Measurements from ENCODE around the gene TAF13.
A peak's percentile ranks its signal among the peaks of the same experiment; 100 is the strongest.
"Not testable (repeated sequence)": the region's sequence is repeated elsewhere in the genome, so short reads cannot be mapped to it uniquely, and the experiment has no call there.

TAF13 gene

GRCh38 chr1:109041621-109042468, 34.0 kb downstream of the TAF13 start, which contains the start of gene WDR47:
Gene WDR47, minus strand, starts transcription at chr1:109042102. Its CDS starts 18,590 bp downstream, at chr1:109023512.
- Mint-ChIP-seq H3K4me3 (peak within 1 kb of the TSS; percentile 92), H3K36me3 (no peaks in the 10 kb centered on the region), H3K9me3 (ENCODE audit: low read depth) (no peaks in the 10 kb centered on the region), H3K27me3 (no peaks in the 10 kb centered on the region), H3K27ac (peak within 1 kb of the TSS; percentile 43), H3K4me1 (ENCODE audit: low read depth) (peaks cover 14% of the 10 kb centered on the region)

DNA sequence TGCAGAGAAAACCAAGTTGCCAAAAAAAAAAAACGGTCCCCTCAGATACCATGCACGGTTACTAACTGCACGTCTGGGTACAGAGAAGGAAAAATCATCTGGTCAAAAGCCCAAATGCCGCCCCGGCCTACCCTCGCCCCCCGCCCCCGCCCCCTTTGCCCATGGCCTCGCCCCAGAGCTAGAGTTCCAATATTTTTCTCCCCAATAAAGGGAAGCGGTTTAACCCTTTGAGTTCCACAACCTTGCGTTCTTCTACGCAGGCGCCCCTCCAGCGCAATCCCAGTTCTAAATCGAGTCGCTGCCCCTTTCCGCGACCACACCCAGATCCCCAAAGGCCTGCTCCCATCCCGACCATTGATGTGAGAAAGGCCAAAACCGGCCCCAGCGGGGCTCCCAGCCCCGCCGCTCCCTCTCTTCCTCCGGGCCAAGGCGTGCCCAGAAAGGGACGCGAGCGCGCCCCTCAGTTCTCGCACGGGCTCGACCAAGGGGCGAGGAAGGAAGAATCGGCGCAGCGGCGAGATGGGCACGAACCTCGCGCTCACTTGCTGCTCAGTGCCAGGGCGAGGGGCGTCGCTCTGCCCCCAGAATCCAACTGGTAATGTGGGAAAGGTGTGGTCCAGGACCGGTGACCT, 34.7 kb downstream of the TAF13 start:
- Mint-ChIP-seq H3K4me1 (ENCODE audit: low read depth) (peaks cover 14% of the 10 kb centered on the region), H3K27ac (peak overlapping the region; percentile 43), H3K4me3 (peak overlapping the region; percentile 92), H3K36me3 (no peaks in the 10 kb centered on the region), H3K27me3 (no peaks in the 10 kb centered on the region), H3K9me3 (ENCODE audit: low read depth) (no peaks in the 10 kb centered on the region)

- Mint-ChIP-seq H3K27ac (peak overlapping the region; percentile 55), H3K27me3 (no peaks in the 10 kb centered on the region), H3K4me1 (ENCODE audit: low read depth) (peaks cover 14% of the 10 kb centered on the region), H3K4me3 (peak overlapping the region; percentile 92), H3K36me3 (no peaks in the 10 kb centered on the region), H3K9me3 (ENCODE audit: low read depth) (no peaks in the 10 kb centered on the region)
Observed at GRCh38 chr1:109040627-109040988, 35.2 kb downstream of the TAF13 start.

DNA sequence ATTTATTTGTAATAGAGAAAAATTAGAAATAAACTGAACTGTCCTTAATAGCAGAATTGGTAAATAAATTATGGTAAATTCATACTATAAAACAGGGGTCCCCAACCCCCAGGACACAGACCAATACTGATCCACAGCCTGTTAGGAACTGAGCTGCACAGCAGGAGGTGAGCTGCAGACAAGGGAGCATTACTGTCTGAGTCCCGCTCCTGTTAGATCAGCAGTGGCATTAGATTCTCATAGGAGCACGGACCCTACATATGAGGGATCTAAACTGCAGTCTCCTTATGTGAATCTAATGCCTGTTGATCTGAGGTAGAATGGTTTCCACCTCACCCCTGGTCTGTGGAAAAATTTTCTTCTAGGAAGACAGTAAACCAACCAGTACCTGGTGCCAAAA, 41.4 kb downstream of the TAF13 start:
- peaks cover 2% of the 10 kb centered on the region for H3K4me1 Mint-ChIP-seq (ENCODE audit: low read depth)
- H3K9me3 Mint-ChIP-seq (ENCODE audit: low read depth), result no peaks in the 10 kb centered on the region
- no peak overlapping the region for H3K4me3 Mint-ChIP-seq
- peaks cover 2% of the 10 kb centered on the region for H3K36me3 Mint-ChIP-seq
- H3K27ac Mint-ChIP-seq, result no peak overlapping the region
- H3K27me3 Mint-ChIP-seq, result no peaks in the 10 kb centered on the region

DNA sequence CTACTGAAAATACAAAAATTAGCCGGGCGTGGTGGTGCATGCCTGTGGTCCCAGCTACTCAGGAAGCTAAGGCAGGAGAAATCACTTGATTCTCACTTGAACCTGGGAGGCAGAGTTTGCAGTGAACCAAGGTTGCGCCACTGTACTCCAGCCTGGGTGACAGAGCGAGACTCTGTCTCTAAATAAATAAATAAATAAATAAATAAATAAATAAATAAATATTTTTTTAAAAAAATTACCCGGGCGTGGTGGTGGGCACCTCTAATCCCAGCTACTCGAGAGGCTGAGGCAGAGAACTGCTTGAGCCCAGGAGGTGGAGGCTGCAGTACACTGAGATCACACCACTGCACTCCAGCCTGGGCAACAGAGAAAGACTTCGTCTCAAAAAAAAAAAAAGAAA, 46.3 kb downstream of the TAF13 start:
- not testable (repeated sequence) for H3K4me1 Mint-ChIP-seq (ENCODE audit: low read depth); H3K27ac Mint-ChIP-seq

GRCh38 chr1:109027841-109028240, 48.0 kb downstream of the TAF13 start:
- no peaks in the 10 kb centered on the region for H3K4me1 Mint-ChIP-seq (ENCODE audit: low read depth)
- H3K4me3 Mint-ChIP-seq, result no peak overlapping the region
- peaks cover 1% of the 10 kb centered on the region for H3K36me3 Mint-ChIP-seq
- no peaks in the 10 kb centered on the region for H3K9me3 Mint-ChIP-seq (ENCODE audit: low read depth)
- H3K27ac Mint-ChIP-seq, result no peak overlapping the region
- H3K27me3 Mint-ChIP-seq, result no peaks in the 10 kb centered on the region

More for the DNA sequence above, 46.3 kb downstream of the TAF13 start:
- not testable (repeated sequence) for H3K36me3 Mint-ChIP-seq; H3K4me3 Mint-ChIP-seq; H3K27me3 Mint-ChIP-seq; H3K9me3 Mint-ChIP-seq (ENCODE audit: low read depth)

GRCh38 chr1:109025694-109026093, 50.1 kb downstream of the TAF13 start:
- Mint-ChIP-seq H3K27me3 (no peaks in the 10 kb centered on the region), H3K36me3 (no peaks in the 10 kb centered on the region), H3K27ac (no peak overlapping the region), H3K4me1 (ENCODE audit: low read depth) (no peaks in the 10 kb centered on the region), H3K9me3 (ENCODE audit: low read depth) (no peaks in the 10 kb centered on the region), H3K4me3 (no peak overlapping the region)

- H3K9me3 Mint-ChIP-seq (ENCODE audit: low read depth), result no peaks in the 10 kb centered on the region
- no peaks in the 10 kb centered on the region for H3K27me3 Mint-ChIP-seq
- H3K36me3 Mint-ChIP-seq, result peaks cover under 1% of the 10 kb centered on the region
- H3K4me3 Mint-ChIP-seq, result no peak overlapping the region
- no peaks in the 10 kb centered on the region for H3K4me1 Mint-ChIP-seq (ENCODE audit: low read depth)
- H3K27ac Mint-ChIP-seq, result no peak overlapping the region
Observed at GRCh38 chr1:109024646-109025045, 51.2 kb downstream of the TAF13 start.

DNA sequence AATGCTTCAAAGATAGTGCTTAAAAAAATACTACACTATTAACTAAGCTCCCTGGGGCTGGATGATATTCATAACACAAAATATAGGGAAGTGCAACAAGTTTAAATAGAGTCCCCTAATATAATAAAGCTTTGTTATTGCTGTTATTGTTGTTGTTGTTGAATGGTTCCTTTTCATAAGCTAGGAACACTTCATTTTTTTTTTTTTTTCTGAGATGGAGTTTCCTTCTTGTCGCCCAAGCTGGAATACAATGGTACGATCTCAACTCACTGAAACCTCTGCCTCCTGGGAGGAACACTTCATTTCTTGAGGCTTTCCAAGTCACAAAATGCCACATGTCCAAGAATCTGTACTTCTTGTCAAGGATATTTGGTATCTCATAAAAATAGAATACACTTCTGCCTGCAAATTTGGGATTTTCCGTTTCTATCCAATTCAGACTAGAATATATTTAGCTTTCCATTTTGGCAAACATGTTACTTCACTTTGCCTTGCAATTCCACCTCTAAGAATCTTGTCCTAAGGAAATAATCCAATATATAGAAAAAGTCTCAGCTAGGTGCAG, 55.0 kb downstream of the TAF13 start:
- Mint-ChIP-seq H3K9me3 (ENCODE audit: low read depth) (peaks cover 11% of the 10 kb centered on the region), H3K36me3 (peaks cover 16% of the 10 kb centered on the region), H3K27me3 (no peaks in the 10 kb centered on the region), H3K27ac (no peak overlapping the region), H3K4me1 (ENCODE audit: low read depth) (no peaks in the 10 kb centered on the region), H3K4me3 (no peak overlapping the region)

DNA sequence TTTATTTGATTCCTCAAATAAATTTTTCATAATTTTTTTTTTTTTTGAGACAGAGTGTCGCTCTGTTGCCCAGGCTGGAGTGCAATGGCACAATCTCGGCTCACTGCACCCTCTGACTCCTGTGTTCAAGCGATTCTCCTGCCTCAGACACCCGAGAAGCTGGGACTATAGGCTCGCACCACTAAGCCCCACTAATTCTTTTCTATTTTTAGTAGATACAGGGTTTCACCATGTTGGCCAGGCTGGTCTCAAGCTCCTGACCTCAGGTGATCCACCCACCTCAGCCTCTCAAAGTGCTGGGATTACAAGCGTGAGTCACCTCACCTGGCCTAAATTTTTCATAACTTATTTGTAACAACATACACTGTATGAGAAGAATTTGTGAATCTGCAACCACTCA, 58.1 kb downstream of the TAF13 start:
- H3K27ac Mint-ChIP-seq; H3K4me3 Mint-ChIP-seq; H3K27me3 Mint-ChIP-seq; H3K4me1 Mint-ChIP-seq (ENCODE audit: low read depth): not testable (repeated sequence)
- H3K9me3 Mint-ChIP-seq (ENCODE audit: low read depth), result peaks cover 11% of the 10 kb centered on the region
- peaks cover 20% of the 10 kb centered on the region for H3K36me3 Mint-ChIP-seq

DNA sequence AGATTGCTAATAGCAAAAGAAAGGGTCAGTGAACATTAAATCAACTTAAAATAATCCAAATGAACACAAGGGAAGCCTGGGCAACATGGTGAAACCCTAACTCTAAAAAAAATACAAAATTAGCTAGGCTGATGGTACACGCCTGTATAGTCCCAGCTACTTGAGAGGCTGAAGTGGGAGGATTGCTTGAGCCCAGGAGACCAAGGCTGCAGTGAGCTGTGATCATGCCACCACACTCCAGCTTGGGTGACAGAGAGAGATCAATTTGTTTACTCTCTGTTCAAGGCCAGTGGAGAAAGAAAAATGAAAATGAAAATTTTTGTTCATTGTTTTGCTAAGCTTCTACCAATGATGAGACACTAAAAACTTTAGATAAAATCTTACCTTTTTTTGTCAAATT, 58.7 kb downstream of the TAF13 start:
- Mint-ChIP-seq H3K4me1 (ENCODE audit: low read depth) (no peaks in the 10 kb centered on the region), H3K36me3 (peaks cover 20% of the 10 kb centered on the region), H3K9me3 (ENCODE audit: low read depth) (peaks cover 11% of the 10 kb centered on the region), H3K27ac (no peak overlapping the region), H3K27me3 (no peaks in the 10 kb centered on the region), H3K4me3 (no peak overlapping the region)

Data from activated naive CD8-positive, alpha-beta T cell (primary cell).